K562 (cell line): ENCODE data around the gene KHSRP. TPM values are rescaled to one million over a fixed set of nuclear protein-coding genes. Genes with fewer than 3 reads are reported as not detected.

Experiments used
- ARID3A ChIP-seq: IDR thresholded peaks from 2 replicates; pipeline ENCODE4 v1.6.1; 2012; ENCODE audit warnings: low read depth, low read length, improper control_type of control experiment, borderline replicate concordance
- ATF2 ChIP-seq: sonication (generic); formaldehyde crosslinking; IDR thresholded peaks from 2 replicates; pipeline ENCODE4 v1.8.1; 2022; ENCODE audit warnings: missing genetic modification reagents
- BHLHE40 ChIP-seq: IDR thresholded peaks from 2 replicates; pipeline ENCODE4 v1.6.1; 2011; ENCODE audit warnings: low read length, improper control_type of control experiment
- CBX1 ChIP-seq: sonication (generic); IDR thresholded peaks from 2 replicates; pipeline ENCODE4 v1.6.1; 2016; ENCODE audit warnings: antibody characterized with exemption, low read depth, mild to moderate bottlenecking
- ESRRA ChIP-seq: fragments of 450-650 bp; IDR thresholded peaks from 2 replicates; pipeline ENCODE4 v1.6.1; 2014; ENCODE audit warnings: low read depth, mild to moderate bottlenecking, moderate library complexity, borderline replicate concordance
- FOS ChIP-seq: IDR thresholded peaks from 3 replicates; pipeline ENCODE4 v1.6.1; 2011; ENCODE audit not compliant: insufficient read length; ENCODE audit errors: extremely low read depth
- GATAD2B ChIP-seq: fragments of 450-650 bp; IDR thresholded peaks from 2 replicates; pipeline ENCODE4 v1.6.1; 2017; ENCODE audit warnings: mild to moderate bottlenecking, borderline replicate concordance
- HDAC6 ChIP-seq: IDR thresholded peaks from 2 replicates; pipeline ENCODE4 v1.6.1; 2012; ENCODE audit warnings: low read depth, mild to moderate bottlenecking, control low read depth, inconsistent platforms, low read length, moderate library complexity
- HEY1 ChIP-seq: fragments of 250-450 bp; sonication (Bioruptor Pico); IDR thresholded peaks from 2 replicates; pipeline ENCODE4 v1.5.0; 2020; ENCODE audit warnings: mild to moderate bottlenecking, moderate library complexity, borderline replicate concordance
- HMG20A ChIP-seq: fragments of 450-650 bp; formaldehyde crosslinking; conservative IDR thresholded peaks from 2 replicates; pipeline ENCODE4 v1.4.0; 2020; ENCODE audit warnings: mild to moderate bottlenecking, mixed read lengths
- MTA3 ChIP-seq: fragments of 450-650 bp; formaldehyde crosslinking; IDR thresholded peaks from 2 replicates; pipeline ENCODE4 v1.6.1; 2017; ENCODE audit warnings: mild to moderate bottlenecking, borderline replicate concordance
- NFE2L1 ChIP-seq: fragments of 450-650 bp; IDR thresholded peaks from 2 replicates; pipeline ENCODE4 v1.6.1; 2016; ENCODE audit warnings: missing genetic modification characterization, low read depth, mild to moderate bottlenecking, missing compliant biosample characterization, moderate library complexity, borderline replicate concordance
- NR0B1 ChIP-seq: fragments of 450-650 bp; IDR thresholded peaks from one replicate; pipeline ENCODE4 v1.6.1; 2018; ENCODE audit warnings: mild to moderate bottlenecking, moderate library complexity; ENCODE audit not compliant: partially characterized antibody
- PURB ChIP-seq: sonication (generic); formaldehyde crosslinking; IDR thresholded peaks from 2 replicates; pipeline ENCODE4 v1.9.0; 2021; ENCODE audit warnings: low read depth, mild to moderate bottlenecking, missing genetic modification reagents
- SPI1 ChIP-seq: IDR thresholded peaks from 2 replicates; pipeline ENCODE4 v1.6.1; 2011; ENCODE audit warnings: low read depth, low read length, control low read depth, borderline replicate concordance
- SRF ChIP-seq, 2 experiments: fragments of 250-450, 450-650 bp in 1 of 2; sonication (Bioruptor Pico) in 1 of 2; sonication (generic) in 1 of 2; formaldehyde crosslinking; IDR thresholded peaks; 2 replicates each; pipeline versions ENCODE4 v1.5.0 to v1.5.1; 2020 to 2022; ENCODE audit warnings: mild to moderate bottlenecking in 1 of 2, missing genetic modification reagents in 1 of 2
- SRSF1 ChIP-seq: fragments of 200-400 bp; formaldehyde crosslinking; IDR thresholded peaks from 2 replicates; pipeline ENCODE4 v1.6.1; 2017; ENCODE audit warnings: mild to moderate bottlenecking, low read depth, low read length, moderate library complexity
- TAF7 ChIP-seq: fragments of 450-650 bp; IDR thresholded peaks from 2 replicates; pipeline ENCODE4 v1.6.1; 2016; ENCODE audit warnings: missing genetic modification characterization, missing compliant biosample characterization
- TFAP4 ChIP-seq: sonication (generic); formaldehyde crosslinking; IDR thresholded peaks from 2 replicates; pipeline ENCODE4 v1.8.0; 2022; ENCODE audit warnings: missing genetic modification reagents, mild to moderate bottlenecking, moderate library complexity, borderline replicate concordance
- U2AF1 ChIP-seq: fragments of 200-400 bp; formaldehyde crosslinking; optimal IDR thresholded peaks from 2 replicates; pipeline ENCODE3; 2017; ENCODE audit warnings: mild to moderate bottlenecking, low read depth, low read length, moderate library complexity
- ZNF699 ChIP-seq: fragments of 250-450 bp; sonication (Bioruptor Pico); IDR thresholded peaks from 2 replicates; pipeline ENCODE4 v1.8.0; 2021; ENCODE audit warnings: mild to moderate bottlenecking, moderate library complexity; ENCODE audit not compliant: insufficient replicate concordance
- ZNF785 ChIP-seq: fragments of 250-450 bp; sonication (Bioruptor Pico); IDR thresholded peaks from 2 replicates; pipeline ENCODE4 v1.4.0; 2020; ENCODE audit warnings: mild to moderate bottlenecking
- polyA plus RNA-seq, 8 experiments: library from polyadenylated mRNA; depleted of rRNA in 4 of 8; stranded (reverse) in 5 of 8; unstranded in 3 of 8; fragments of >200 nt; fragmentation: Nextera tagmentation in 2 of 8; fragmentation: Illumina TruSeq in 1 of 8; extraction: Ambion mirVana in 2 of 8; extraction: Trizol in 1 of 8; gene quantifications; 2 replicates each; pipeline versions ENCODE4 v1.2.1 to v1.2.3, GENCODE V29; 2011 to 2014; ENCODE audit warnings: inconsistent platforms in 1 of 8, missing spikeins in 1 of 8
- total RNA-seq, 7 experiments: library from RNA; depleted of rRNA in 6 of 7; stranded (reverse); fragments of >200 nt in 6 of 7; fragmentation: Illumina TruSeq in 2 of 7; extraction: Trizol in 2 of 7; gene quantifications; 2 replicates each; pipeline versions ENCODE4 v1.2.1 to v1.2.3, GENCODE V29; 2011 to 2021; ENCODE audit warnings: low replicate concordance in 1 of 7
- TF ChIP-seq, protein P1 (sequence below), 2 experiments: fragments of 450-650 bp in 1 of 2; sonication (generic) in 1 of 2; formaldehyde crosslinking; conservative IDR thresholded peaks; 2 replicates each; pipeline versions ENCODE4 v1.4.0 to v1.8.1; 2020 to 2022; ENCODE audit warnings: mild to moderate bottlenecking in 1 of 2, missing genetic modification reagents in 1 of 2

KHSRP gene
- total and polyA plus RNA-seq, 9 of the 15 experiments (the other 6 are each of a cell fraction or from before 2014, with no cell fraction given), result 4.2 to 564 (median 139) TPM

DNA sequence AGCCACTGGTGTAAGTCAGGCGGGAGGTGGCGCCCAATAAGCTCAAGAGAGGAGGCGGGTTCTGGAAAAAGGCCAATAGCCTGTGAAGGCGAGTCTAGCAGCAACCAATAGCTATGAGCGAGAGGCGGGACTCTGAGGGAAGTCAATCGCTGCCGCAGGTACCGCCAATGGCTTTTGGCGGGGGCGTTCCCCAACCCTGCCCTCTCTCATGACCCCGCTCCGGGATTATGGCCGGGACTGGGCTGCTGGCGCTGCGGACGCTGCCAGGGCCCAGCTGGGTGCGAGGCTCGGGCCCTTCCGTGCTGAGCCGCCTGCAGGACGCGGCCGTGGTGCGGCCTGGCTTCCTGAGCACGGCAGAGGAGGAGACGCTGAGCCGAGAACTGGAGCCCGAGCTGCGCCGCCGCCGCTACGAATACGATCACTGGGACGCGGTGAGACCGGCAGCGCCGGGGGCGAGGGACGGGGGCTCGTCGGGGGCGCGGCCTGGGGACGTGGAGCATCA is 52.0 kb downstream of the KHSRP start, which contains the start of gene ALKBH7 (continued):
- TF ChIP-seq ATF2 (CRISPR knock-in tag) (no peak), U2AF1 (no peak), ESRRA (peak; percentile 7; the same call in 1 of the 2 replicates), HMG20A (no peak), HEY1 (CRISPR knock-in tag) (no peak), NFE2L1 (tag) (no peak), FOS (peak; percentile 100), GATAD2B (no peak), SPI1 (no peak), CBX1 (0 out of 2 replicates have a peak, but pooled peaks have one; percentile 28), TFAP4 (CRISPR knock-in tag) (peak; percentile 93), PURB (CRISPR knock-in tag) (no peak), ZNF699 (no peak), SRSF1 (no peak), TAF7 (tag) (peak; percentile 80), BHLHE40 (peak; percentile 51), ARID3A (no peak), HDAC6 (no peak), MTA3 (peak; percentile 89; the same call in 1 of the 2 replicates), SRF (CRISPR knock-in tag; IDR thresholded peaks at IDR 0.05) (peak in 1 of 2 experiments; percentile 61; a peak in 1 of 4 replicates), ZNF785 (no peak), NR0B1 (no peak)
- TF ChIP-seq, protein P1, sequence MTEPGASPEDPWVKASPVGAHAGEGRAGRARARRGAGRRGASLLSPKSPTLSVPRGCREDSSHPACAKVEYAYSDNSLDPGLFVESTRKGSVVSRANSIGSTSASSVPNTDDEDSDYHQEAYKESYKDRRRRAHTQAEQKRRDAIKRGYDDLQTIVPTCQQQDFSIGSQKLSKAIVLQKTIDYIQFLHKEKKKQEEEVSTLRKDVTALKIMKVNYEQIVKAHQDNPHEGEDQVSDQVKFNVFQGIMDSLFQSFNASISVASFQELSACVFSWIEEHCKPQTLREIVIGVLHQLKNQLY (CRISPR knock-in tag; conservative IDR thresholded peaks at IDR 0.05), result no peak; a peak in 1 of 4 replicates
